ENCODE data around the gene CORO1A. TPM values are rescaled to one million over a fixed set of nuclear protein-coding genes. Genes with fewer than 3 reads are reported as not detected.

Gene CORO1A
- total RNA-seq, 1 experiment from 2014 or later: 7.0 TPM

DNA sequence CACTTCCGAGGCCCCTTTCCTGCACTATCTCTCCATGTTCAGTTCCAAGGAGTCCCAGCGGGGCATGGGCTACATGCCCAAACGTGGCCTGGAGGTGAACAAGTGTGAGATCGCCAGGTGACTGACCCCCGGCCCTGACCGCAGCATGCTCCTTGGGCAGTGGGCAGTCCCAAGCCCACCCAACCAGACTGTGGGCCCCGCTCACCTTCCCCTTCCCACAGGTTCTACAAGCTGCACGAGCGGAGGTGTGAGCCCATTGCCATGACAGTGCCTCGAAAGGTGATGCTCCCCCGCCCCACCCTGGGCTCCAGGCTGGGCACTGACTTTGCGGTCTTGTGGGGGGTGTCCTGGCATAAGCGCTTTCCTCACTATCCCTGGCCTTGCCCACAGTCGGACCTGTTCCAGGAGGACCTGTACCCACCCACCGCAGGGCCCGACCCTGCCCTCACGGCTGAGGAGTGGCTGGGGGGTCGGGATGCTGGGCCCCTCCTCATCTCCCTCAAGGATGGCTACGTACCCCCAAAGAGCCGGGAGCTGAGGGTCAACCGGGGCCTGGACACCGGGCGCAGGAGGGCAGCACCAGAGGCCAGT, 4.7 kb downstream of the CORO1A start:
- Histone ChIP-seq H2AFZ (ENCODE audit: low read depth, low read length, poor library complexity, severe bottlenecking) (no peak overlapping the region), H3K27ac (ENCODE audit: low read depth, low read length) (no peak overlapping the region; the same call in 1 of the 2 replicates), H3K27me3 (ENCODE audit: insufficient read depth, low read length) (no peaks in the 10 kb centered on the region), H3K4me1 (ENCODE audit: control insufficient read depth in 1 of 2, insufficient read depth in 2 of 2, low read length in 2 of 2) (peaks cover 0 to 12% of the 10 kb centered on the region in 2 experiments; a peak in 2 of 4 replicates), H3K9ac (ENCODE audit: low read length) (no peak overlapping the region), H3K4me2 (ENCODE audit: low read length) (no peak overlapping the region), H4K20me1 (ENCODE audit: insufficient read depth) (no peaks in the 10 kb centered on the region), H3K9me2 (ENCODE audit: insufficient read depth) (no peaks in the 10 kb centered on the region), H3K4me3 (replicated peaks in 1 of 2; ENCODE audit: low read depth in 1 of 2, low read length in 2 of 2) (no peak overlapping the region), H3K36me3 (ENCODE audit: control insufficient read depth in 1 of 2, insufficient read depth in 2 of 2, low read length in 2 of 2) (no peaks in the 10 kb centered on the region), H3K9me3 (ENCODE audit: control insufficient read depth in 1 of 2, insufficient read depth in 1 of 2, low read depth in 1 of 2, low read length in 2 of 2) (no peaks in the 10 kb centered on the region), H3K79me2 (ENCODE audit: insufficient read depth, low read length) (no peaks in the 10 kb centered on the region)
- ChIA-PET RAD21 (ENCODE audit: low non-redundant PET in 1 of 2, low total read pairs in 2 of 2, uncharacterized antibody in 2 of 2, unreplicated experiment in 2 of 2) (no interaction called here), CTCF (interaction anchor here (1.8 kb wide), 1 partner anchor 222 kb away, joined by 6 read pairs; no protein-coding TSS in a partner anchor), POLR2A (no interaction called here)
- no peak for ATAC-seq
- TF ChIP-seq ELF1 (IDR thresholded peaks at IDR 0.05; ENCODE audit: borderline replicate concordance, low read depth): no peak
- TF ChIP-seq POLR2AphosphoS5 (IDR thresholded peaks at IDR 0.05; ENCODE audit: low read depth, low read length): no peak
- no peak for TF ChIP-seq POLR2A (IDR thresholded peaks at IDR 0.05; ENCODE audit: borderline replicate concordance, extremely low read depth, insufficient read depth, insufficient read length)
- TF ChIP-seq, protein P1, sequence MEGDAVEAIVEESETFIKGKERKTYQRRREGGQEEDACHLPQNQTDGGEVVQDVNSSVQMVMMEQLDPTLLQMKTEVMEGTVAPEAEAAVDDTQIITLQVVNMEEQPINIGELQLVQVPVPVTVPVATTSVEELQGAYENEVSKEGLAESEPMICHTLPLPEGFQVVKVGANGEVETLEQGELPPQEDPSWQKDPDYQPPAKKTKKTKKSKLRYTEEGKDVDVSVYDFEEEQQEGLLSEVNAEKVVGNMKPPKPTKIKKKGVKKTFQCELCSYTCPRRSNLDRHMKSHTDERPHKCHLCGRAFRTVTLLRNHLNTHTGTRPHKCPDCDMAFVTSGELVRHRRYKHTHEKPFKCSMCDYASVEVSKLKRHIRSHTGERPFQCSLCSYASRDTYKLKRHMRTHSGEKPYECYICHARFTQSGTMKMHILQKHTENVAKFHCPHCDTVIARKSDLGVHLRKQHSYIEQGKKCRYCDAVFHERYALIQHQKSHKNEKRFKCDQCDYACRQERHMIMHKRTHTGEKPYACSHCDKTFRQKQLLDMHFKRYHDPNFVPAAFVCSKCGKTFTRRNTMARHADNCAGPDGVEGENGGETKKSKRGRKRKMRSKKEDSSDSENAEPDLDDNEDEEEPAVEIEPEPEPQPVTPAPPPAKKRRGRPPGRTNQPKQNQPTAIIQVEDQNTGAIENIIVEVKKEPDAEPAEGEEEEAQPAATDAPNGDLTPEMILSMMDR (IDR thresholded peaks at IDR 0.05 in 2 of 3, conservative IDR thresholded peaks at IDR 0.05 in 1 of 3; ENCODE audit: borderline replicate concordance in 1 of 3, insufficient read depth in 1 of 3, low read depth in 2 of 3, low read length in 2 of 3): no peak
- TF ChIP-seq RAD21 (IDR thresholded peaks at IDR 0.05; ENCODE audit: low read depth): no peak
- no peak for TF ChIP-seq SP1 (IDR thresholded peaks at IDR 0.05; ENCODE audit: low read depth)
- TF ChIP-seq EZH2phosphoT487 (IDR thresholded peaks at IDR 0.05; ENCODE audit: borderline replicate concordance): no peak
- TF ChIP-seq, protein P2, sequence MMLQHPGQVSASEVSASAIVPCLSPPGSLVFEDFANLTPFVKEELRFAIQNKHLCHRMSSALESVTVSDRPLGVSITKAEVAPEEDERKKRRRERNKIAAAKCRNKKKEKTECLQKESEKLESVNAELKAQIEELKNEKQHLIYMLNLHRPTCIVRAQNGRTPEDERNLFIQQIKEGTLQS (IDR thresholded peaks at IDR 0.05): no peak
- TF ChIP-seq ZFX (IDR thresholded peaks at IDR 0.05): no peak
- TF ChIP-seq SIN3A (IDR thresholded peaks at IDR 0.05; ENCODE audit: low read depth): no peak
- TF ChIP-seq CBX3 (IDR thresholded peaks at IDR 0.05; ENCODE audit: low read depth): no peak
- TF ChIP-seq, protein P3, sequence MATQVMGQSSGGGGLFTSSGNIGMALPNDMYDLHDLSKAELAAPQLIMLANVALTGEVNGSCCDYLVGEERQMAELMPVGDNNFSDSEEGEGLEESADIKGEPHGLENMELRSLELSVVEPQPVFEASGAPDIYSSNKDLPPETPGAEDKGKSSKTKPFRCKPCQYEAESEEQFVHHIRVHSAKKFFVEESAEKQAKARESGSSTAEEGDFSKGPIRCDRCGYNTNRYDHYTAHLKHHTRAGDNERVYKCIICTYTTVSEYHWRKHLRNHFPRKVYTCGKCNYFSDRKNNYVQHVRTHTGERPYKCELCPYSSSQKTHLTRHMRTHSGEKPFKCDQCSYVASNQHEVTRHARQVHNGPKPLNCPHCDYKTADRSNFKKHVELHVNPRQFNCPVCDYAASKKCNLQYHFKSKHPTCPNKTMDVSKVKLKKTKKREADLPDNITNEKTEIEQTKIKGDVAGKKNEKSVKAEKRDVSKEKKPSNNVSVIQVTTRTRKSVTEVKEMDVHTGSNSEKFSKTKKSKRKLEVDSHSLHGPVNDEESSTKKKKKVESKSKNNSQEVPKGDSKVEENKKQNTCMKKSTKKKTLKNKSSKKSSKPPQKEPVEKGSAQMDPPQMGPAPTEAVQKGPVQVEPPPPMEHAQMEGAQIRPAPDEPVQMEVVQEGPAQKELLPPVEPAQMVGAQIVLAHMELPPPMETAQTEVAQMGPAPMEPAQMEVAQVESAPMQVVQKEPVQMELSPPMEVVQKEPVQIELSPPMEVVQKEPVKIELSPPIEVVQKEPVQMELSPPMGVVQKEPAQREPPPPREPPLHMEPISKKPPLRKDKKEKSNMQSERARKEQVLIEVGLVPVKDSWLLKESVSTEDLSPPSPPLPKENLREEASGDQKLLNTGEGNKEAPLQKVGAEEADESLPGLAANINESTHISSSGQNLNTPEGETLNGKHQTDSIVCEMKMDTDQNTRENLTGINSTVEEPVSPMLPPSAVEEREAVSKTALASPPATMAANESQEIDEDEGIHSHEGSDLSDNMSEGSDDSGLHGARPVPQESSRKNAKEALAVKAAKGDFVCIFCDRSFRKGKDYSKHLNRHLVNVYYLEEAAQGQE (IDR thresholded peaks at IDR 0.05; ENCODE audit: low read depth): no peak
- TF ChIP-seq ZNF274 (IDR thresholded peaks at IDR 0.05; ENCODE audit: low read depth, low read length): no peak
- no peak for TF ChIP-seq SRF (IDR thresholded peaks at IDR 0.05; ENCODE audit: low read depth)
- TF ChIP-seq CEBPB (IDR thresholded peaks at IDR 0.05; ENCODE audit: low read depth): no peak
- TF ChIP-seq, protein P4, sequence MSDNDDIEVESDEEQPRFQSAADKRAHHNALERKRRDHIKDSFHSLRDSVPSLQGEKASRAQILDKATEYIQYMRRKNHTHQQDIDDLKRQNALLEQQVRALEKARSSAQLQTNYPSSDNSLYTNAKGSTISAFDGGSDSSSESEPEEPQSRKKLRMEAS (IDR thresholded peaks at IDR 0.05): no peak
- no peak for TF ChIP-seq EZH2 (IDR thresholded peaks at IDR 0.05)
- TF ChIP-seq TCF7L2 (IDR thresholded peaks at IDR 0.05; ENCODE audit: borderline replicate concordance, extremely low read depth, insufficient read depth, insufficient read length): no peak
- no TSS peak for BruUV-seq (replicated peaks)
- no peak for DNase-seq (ENCODE audit: low read depth, low spot score)
- intact Hi-C loops (cut with micrococcal nuclease): no loop called here
